ENCODE measurements around the gene FUT1. TPM values are rescaled to one million over a fixed set of nuclear protein-coding genes. Genes with fewer than 3 reads are reported as not detected.

Gene FUT1
- total and polyA plus RNA-seq, 9 of the 15 experiments (the other 6 are each of a cell fraction or from before 2014, with no cell fraction given): 2.3 to 18.5 (median 8.8) TPM

GRCh38 chr19:48713864-48714755 is 38.3 kb downstream of the FUT1 start:
- intact Hi-C loops (cut with micrococcal nuclease) (loop anchor here (2.0 kb wide), 1 partner anchor 39 kb away; no protein-coding TSS in a partner anchor), in situ Hi-C loops (cut with MboI) (no loop called here)
- FAIRE-seq (peak; percentile 99), ATAC-seq (peak; percentile 97), DNase-seq (ENCODE audit: extremely low read depth in 1 of 4, low spot score in 3 of 4) (peak; percentile 98 to 99 (median 98))
- Histone ChIP-seq H3K4me3 (peak overlapping the region; percentile 73), H3K4me1 (replicated peaks in 1 of 2; ENCODE audit: control insufficient read depth in 2 of 2, insufficient read depth in 2 of 2, low read length in 2 of 2) (peaks cover 18 to 45% of the 10 kb centered on the region in 2 experiments), H3K9ac (ENCODE audit: insufficient read depth in 1 of 2, low read depth in 2 of 2, low read length in 2 of 2) (peak overlapping the region; percentile 80 to 87), H3K36me3 (ENCODE audit: control insufficient read depth, insufficient read depth, low read length) (no peaks in the 10 kb centered on the region), H3K27ac (ENCODE audit: extremely low read depth, low read depth, low read length) (peak overlapping the region; percentile 70), H3K27me3 (ENCODE audit: control insufficient read depth in 2 of 2, insufficient read depth in 2 of 2, low read length in 2 of 2) (no peaks in the 10 kb centered on the region), H4K20me1 (replicated peaks; ENCODE audit: control insufficient read depth, insufficient read depth, low read length) (no peaks in the 10 kb centered on the region), H3K9me1 (ENCODE audit: control insufficient read depth, insufficient read depth, low read length) (no peaks in the 10 kb centered on the region), H3K79me2 (ENCODE audit: control insufficient read depth, insufficient read depth, low read length) (peaks cover 7% of the 10 kb centered on the region; the same call in 1 of the 3 replicates), H2AFZ (ENCODE audit: low read depth, low read length) (peak overlapping the region; percentile 92), H3K9me3 (replicated peaks; ENCODE audit: control insufficient read depth, insufficient read depth, low read depth, low read length) (no peaks in the 10 kb centered on the region), H3K4me2 (ENCODE audit: insufficient read depth, low read length) (peak overlapping the region; percentile 85)
- WGBS (ENCODE audit: insufficient coverage, low coverage, missing lambda C conversion rate): under 1% methylated on average over 59 of the region's 67 CpGs
- POLR2A ChIA-PET: interaction anchor here (0.6 to 1.5 kb wide), 7 partner anchors 9 to 182 kb away, joined by 3 to 10 read pairs (median 3); no protein-coding TSS in a partner anchor
- CTCF ChIA-PET (ENCODE audit: low intra/inter-chr PET ratio): interaction anchor here (0.7 kb wide), 2 partner anchors 139 to 482 kb away, joined by 4 to 6 read pairs; no protein-coding TSS in a partner anchor
- BruUV-seq (replicated peaks): no TSS peak
- TF ChIP-seq PRDM10 (IDR thresholded peaks at IDR 0.05; ENCODE audit: partially characterized antibody): peak; percentile 71
- peak in 1 of 2 experiments; percentile 73; a peak in 1 of 4 replicates for TF ChIP-seq ZNF639 (CRISPR knock-in tag; conservative IDR thresholded peaks at IDR 0.05 in 1 of 2, IDR thresholded peaks at IDR 0.05 in 1 of 2)
- no peak for TF ChIP-seq PHF20 (IDR thresholded peaks at IDR 0.05; ENCODE audit: partially characterized antibody)
- no peak for TF ChIP-seq ILF3 (IDR thresholded peaks at IDR 0.05; ENCODE audit: borderline replicate concordance)
- TF ChIP-seq KLF6 (CRISPR knock-in tag; IDR thresholded peaks at IDR 0.05; ENCODE audit: borderline replicate concordance): no peak
- no peak for TF ChIP-seq NCOA2 (IDR thresholded peaks at IDR 0.05; ENCODE audit: partially characterized antibody in 2 of 2)

Data from K562 (cell line).